Placental epithelial cell (primary cell): ENCODE data around the gene VSIG2. TPM values are rescaled to one million over a fixed set of nuclear protein-coding genes. Genes with fewer than 3 reads are reported as not detected.

Experiments used
- total RNA-seq: library from RNA; depleted of rRNA; stranded (reverse); fragments of >200 nt; gene quantifications from 2 replicates; pipeline ENCODE4 v1.2.3, GENCODE V29; 2012

The VSIG2 gene
- under 0.01 and 0.33 TPM in 2 replicates for total RNA-seq

GRCh38 chr11:124751741-124752470 lies at the start of gene VSIG2:
TSS of gene VSIG2 (minus strand) at chr11:124752255. CDS start at chr11:124752137, 118 bp downstream.

GRCh38 chr11:124800226-124800929 lies 48.3 kb upstream of the VSIG2 start, which contains the start of gene MSANTD2:
TSS of gene MSANTD2 (minus strand) at chr11:124800406. CDS start at chr11:124800380, 26 bp downstream.

GRCh38 chr11:124762105-124762623 lies 10.1 kb upstream of the VSIG2 start, which contains the start of gene ESAM:
TSS of gene ESAM (minus strand) at chr11:124762290. CDS start at chr11:124762154, 136 bp downstream.

GRCh38 chr11:124739479-124740276 lies 12.4 kb downstream of the VSIG2 start, which contains the start of gene NRGN:
TSS of gene NRGN (plus strand) at chr11:124739942. CDS start at chr11:124740085, 143 bp downstream.

Other genes with a start within 250 kb of the VSIG2 start
- gene OR8B12, start 208.6 kb downstream of the VSIG2 start, total RNA-seq: not detected in 2 replicates
- not detected in 2 replicates for gene OR8A1, start 182.3 kb downstream of the VSIG2 start, total RNA-seq
- gene PANX3, start 140.8 kb downstream of the VSIG2 start, total RNA-seq: not detected in 2 replicates
- 24.3 and 28.6 TPM in 2 replicates for gene TBRG1, start 129.4 kb downstream of the VSIG2 start, total RNA-seq
- 4.1 and 7.9 TPM in 2 replicates for gene SIAE, start 78.5 kb downstream of the VSIG2 start, total RNA-seq
- gene SPA17, start 78.4 kb downstream of the VSIG2 start, total RNA-seq: 2.7 and 3.5 TPM in 2 replicates
- gene NRGN, start 12.3 kb downstream of the VSIG2 start, total RNA-seq: 0.11 TPM in 1 of 2 replicates, not detected in the other
- under 0.01 and 0.22 TPM in 2 replicates for gene ESAM, start 10.0 kb upstream of the VSIG2 start, total RNA-seq
- 9.8 and 11.8 TPM in 2 replicates for gene MSANTD2, start 48.2 kb upstream of the VSIG2 start, total RNA-seq
- gene ROBO3, start 113.2 kb upstream of the VSIG2 start, total RNA-seq: 22.7 and 24.7 TPM in 2 replicates
- under 0.01 and 0.65 TPM in 2 replicates for gene ROBO4, start 145.6 kb upstream of the VSIG2 start, total RNA-seq
- 0.22 TPM in 1 of 2 replicates, not detected in the other for gene HEPN1, start 167.0 kb upstream of the VSIG2 start, total RNA-seq
- not detected in 2 replicates for gene HEPACAM, start 183.8 kb upstream of the VSIG2 start, total RNA-seq
- 3.5 and 5.1 TPM in 2 replicates for gene CCDC15, start 201.9 kb upstream of the VSIG2 start, total RNA-seq